GM19023 (cell line): ENCODE measurements around the gene ZSWIM2.
"Not testable (repeated sequence)": the region's sequence is repeated elsewhere in the genome, so short reads cannot be mapped to it uniquely, and the experiment has no call there.

Experiments
- ATAC-seq: cut with Tn5 transposase; IDR thresholded peaks from one replicate; pipeline ENCODE4 v1.9.1; 2021; ENCODE audit warnings: mild to moderate bottlenecking, moderate library complexity; ENCODE audit not compliant: unreplicated experiment

Gene ZSWIM2, protein sequence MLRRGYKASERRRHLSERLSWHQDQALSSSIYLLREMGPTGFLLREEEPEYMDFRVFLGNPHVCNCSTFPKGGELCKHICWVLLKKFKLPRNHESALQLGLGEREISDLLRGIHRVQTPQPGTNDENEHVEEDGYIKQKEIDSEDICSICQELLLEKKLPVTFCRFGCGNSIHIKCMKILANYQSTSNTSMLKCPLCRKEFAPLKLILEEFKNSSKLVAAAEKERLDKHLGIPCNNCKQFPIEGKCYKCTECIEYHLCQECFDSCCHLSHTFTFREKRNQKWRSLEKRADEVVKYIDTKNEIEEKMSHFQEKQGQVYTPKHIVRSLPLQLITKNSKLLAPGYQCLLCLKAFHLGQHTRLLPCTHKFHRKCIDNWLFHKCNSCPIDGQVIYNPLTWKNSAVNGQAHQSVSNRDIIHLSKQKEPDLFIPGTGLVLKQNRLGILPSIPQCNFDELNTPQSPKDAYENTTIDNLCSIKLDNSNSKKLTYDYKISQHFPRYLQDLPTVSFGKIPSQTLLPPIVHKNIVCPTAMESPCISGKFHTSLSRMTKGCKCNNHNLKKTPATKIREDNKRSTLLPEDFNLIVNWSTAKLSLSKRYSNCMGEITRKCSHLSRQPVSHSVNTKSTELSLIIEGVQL

DNA sequence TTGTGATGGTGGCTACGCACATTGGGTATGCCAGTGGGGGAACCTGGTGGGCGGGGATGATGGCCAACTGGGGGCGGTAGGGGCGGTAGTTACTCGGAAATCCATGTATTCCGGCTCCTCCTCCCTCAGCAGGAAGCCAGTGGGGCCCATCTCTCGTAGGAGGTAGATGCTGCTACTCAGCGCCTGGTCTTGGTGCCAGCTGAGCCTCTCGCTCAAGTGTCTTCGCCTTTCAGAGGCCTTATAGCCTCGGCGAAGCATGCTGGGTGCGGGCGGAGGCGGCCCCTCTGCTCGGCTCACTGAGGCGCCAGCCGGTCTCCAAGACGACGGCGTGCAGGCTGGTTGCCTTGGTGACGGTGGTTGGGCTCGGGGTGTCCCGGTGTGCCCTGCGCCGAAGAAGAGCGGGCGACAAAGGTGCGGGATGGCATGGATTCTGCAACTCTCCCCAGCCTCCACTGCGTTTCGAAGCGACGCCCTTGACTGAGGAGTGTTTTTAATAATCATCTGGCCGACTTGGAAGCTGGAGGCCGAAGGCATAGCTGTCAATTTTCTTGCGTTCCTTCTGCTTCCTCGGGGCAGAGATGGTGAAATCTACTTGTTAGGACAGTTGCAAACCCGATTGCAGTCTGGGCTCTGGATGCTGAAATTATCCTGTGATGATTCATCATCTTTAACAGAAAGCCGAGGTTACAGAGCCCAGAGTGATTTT is at the start of gene ZSWIM2:
Gene ZSWIM2 (minus strand): TSS at position 298 of the 706 bp plus-strand sequence. CDS start 40 bp downstream, at position 258.
- ATAC-seq: peak; percentile 81

DNA sequence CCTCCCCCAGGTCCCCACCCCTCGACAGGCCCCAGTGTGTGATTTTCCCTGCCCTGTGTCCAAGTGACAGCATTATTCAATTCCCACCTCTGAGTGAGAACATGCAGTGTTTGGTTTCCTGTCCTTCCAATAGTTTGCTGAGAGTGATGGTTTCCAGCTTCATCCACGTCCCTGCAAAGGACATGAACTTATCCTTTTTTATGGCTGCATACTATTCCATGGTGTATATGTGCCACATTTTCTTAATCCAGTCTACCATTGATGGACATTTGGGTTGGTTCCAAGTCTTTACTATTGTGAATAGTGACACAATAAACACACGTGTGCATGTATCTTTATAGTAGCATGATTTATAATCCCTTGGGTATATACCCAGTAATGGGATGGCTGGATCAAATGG is 47.2 kb upstream of the ZSWIM2 start:
- not testable (repeated sequence) for ATAC-seq

DNA sequence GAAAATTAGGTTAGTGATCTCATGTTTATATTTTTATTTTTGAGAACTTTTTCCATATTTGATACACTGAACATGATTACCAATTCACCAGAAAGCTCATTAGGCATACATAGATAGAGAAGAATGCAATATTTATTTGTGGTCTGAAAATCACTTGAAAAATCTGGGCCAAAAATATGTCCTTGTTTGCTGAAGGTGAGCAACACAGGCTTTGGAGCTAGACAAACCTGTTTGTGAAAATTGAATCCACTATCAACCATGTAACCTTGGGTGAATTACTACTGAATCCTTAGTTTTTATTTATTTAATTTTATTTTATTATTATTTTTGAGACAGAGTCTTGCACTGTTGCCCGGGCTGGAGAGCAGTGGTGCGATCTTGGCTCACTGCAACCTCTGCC is 46.5 kb upstream of the ZSWIM2 start:
- ATAC-seq: no peak

DNA sequence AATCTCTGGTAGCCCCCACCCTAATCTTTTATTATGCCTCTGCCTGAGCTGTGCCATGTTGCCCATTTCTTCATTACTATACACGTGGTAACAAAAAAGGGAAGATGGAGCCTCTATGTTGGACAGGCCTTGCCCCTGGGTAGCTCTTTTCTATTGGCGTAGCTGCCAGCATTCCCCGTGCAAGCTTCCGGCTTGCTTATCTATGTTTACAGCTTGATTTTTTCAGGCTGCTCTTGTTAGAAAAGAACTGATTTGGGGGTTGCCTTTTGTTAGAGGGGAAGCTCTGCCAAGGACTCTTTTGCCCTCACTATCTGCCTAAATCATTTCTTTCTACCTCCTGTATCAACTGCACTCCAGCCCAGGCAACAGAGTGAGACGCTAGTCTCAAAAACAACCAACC is 45.5 kb upstream of the ZSWIM2 start:
- ATAC-seq: no peak

DNA sequence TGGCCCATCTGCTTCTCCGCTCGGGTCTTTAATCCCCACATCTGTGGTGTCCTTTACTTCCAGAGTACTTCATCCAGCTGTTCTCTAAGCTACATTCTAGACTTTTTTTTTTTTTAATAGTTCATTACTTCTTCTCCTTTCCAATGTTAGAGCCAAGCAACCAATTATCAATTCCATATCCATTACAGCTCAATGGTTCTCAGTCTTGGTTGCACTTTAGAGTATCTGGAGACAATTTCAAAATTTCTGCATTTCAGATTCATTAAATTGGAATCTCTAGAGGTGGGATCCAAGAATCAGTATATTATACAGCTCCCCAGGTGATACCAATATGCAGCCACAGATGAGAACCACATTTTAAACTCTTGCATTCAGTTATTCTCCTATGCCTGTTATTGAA is 43.9 kb upstream of the ZSWIM2 start:
- no peak for ATAC-seq

DNA sequence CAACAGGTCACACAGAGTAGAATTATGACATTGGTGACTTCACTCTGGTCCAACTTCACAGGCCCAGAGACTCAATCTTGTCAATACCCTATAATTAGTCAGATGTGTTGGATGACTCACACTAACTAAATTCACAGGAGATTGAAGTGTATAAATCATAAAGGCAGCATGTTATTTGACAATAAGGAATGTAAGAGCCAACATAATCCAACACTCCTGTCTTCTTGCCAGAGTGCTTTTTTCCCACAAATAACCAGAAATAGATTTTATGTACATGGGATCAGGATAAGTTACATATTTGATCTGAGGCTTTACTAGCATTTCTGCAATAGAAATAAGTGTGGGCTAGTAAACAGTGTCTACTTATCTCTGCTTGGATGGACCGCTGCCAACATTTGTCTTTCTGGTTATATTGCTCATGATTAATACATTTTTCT is 42.2 kb upstream of the ZSWIM2 start:
- ATAC-seq: no peak

DNA sequence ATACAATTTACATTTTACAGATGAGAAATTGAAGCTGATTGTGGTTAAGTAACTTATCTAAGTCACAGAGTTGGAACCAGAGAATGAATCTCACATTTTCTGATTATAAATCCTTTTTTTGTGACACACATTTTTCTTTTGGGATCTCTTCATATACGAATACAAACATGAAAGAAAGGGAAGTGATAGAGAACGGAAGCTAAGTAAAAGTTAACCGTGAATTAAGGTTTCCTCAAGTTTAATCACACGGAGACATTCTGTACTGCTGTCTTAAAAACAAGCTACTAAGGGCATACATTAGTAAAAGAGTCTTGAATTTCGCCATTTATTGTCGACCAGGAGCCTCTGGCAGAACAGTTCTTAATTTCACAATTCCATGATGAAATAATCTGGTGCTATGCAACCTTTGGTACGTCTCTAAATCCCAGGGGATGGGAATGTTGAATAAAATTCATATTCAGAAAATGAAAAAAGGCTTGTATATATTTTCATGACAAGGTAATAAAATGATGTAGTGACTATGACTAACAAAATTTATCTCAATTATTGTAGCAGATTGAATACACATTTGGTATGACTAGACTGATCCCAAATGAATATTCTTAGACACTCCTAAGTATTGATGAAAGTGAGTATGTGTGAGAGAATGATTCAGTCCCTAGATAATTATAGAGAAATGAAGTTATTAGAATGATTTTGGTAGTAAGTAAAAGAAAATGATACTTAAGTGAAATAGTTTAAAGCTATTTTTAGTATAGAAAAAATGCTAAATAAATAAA is 40.3 kb upstream of the ZSWIM2 start:
- ATAC-seq: no peak

DNA sequence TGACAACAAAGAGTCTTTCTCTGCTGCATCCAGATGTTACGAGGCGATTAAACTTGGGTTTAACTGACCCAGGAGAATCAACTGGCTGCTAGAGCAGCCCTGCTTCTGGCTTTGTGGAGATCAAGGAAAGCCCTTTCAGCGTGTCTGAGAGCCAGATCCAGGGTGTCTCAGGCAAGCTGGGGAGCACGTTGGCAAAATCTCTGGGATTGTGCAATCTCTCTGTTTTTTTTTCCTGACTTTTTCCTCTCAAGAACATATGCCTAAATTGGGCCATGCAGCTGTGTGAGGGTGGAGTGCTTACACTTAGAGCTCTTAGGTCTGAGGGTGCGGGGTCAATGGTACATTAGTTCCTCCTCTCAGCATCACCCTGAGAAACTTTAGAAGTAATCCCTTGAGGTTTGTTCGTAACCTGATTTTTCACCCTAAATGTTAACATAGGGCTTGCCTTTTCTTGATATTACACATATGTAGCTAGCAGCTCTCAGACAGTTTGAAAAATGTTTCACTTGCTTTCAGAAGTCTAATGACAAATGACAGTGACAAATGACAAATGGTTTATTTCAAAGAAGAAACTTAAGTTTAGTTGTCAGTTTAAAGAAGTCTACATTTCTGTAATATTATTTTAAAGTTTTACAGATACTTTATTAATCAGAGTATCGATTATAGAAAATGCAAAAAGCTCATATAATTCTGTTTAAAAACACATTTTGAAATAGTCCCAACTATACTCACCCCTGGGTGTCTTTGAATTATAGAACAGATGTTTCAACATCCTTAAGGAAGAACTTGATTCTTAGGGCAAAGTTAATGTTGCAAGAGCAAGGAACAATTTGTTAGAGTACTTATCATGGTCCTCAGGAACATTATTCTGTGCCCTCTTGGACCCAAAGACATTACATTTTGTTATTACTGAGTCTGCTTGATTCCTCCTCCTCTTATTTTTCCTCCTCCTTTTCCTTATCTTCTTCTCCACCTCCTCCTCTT is 38.4 kb upstream of the ZSWIM2 start:
- ATAC-seq: no peak

DNA sequence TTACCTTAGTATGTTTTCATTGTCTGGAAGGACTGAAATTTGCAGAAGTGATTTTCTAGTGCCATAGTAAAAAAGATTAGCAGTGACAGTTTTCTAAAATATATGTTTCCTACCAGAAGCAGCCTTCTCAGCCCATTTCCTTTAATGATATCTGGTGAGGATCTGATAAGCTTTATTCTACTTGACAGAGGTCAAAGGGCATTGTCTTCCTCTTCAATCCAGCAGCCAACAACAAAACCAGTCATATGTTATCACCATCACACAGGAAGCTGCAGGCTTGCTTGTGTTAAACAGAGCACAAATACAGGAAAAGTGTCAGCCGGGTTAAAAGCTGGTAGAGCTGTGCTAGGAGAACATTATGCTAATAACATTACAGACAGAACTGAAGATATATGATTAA is 35.6 kb upstream of the ZSWIM2 start:
- ATAC-seq: no peak

DNA sequence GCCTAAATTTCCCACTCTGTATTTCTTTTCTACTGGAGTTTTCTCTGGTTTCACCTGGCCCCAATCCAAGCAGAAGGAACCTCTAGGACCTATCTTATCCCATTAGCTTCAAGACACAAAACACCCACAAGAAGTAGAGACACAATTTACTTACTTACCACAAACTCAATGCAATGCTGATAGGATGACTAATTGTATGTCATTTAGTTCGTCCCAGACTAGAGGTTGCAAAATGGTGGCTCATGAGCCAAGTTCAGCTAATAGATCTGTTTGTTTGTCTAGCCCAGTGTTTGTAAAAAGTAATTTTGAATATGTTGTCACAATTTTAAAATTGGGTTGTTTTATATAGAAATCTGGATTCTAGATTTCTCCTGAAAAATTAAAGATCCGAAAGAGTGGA is 34.7 kb upstream of the ZSWIM2 start:
- no peak for ATAC-seq

DNA sequence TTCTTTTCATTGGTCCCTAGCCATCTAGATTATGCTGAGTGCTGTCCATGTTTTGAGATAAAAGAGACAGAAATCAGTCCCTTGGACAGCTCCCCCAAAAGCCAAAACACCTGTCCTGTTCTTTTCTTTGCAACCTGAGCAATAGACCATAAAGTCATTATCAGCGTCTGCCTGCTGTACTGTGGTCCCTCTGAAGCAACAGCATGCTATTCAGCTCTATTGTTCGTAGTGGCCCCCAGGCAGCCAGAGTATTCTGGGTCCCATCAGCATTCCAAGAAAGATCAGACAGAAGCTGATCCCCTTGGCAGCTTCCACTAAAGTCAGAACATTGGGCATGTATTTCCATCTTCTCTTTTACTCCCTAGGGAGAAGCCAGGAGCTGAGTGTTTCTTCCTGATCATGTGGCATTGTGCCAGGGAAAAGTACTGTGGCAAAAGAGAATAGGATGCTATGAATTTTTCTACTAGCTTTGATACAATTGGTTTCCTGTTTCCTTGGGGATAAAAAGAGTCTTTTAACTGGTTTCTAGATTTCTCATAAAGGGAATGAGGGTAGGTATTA is 33.6 kb upstream of the ZSWIM2 start:
- ATAC-seq: no peak

DNA sequence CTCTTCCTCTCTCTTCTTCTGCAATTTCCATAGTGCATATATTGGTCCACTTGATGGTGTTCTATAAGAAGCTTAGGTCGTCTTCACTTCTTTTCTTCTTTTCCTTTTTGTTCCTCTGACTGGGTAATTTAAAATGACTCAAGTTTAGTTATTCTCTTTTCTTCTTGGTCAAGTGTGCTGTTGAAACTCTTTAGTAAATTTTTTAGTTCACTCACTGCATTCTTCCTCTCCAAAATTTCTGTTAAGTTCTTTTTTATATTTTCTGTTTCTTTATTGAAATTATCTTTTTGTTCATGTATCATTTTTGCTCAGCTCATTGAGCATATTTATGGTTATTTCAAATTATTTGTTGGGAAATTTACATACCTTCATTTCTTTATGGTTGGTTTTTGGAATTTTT is 32.7 kb upstream of the ZSWIM2 start:
- no peak for ATAC-seq

DNA sequence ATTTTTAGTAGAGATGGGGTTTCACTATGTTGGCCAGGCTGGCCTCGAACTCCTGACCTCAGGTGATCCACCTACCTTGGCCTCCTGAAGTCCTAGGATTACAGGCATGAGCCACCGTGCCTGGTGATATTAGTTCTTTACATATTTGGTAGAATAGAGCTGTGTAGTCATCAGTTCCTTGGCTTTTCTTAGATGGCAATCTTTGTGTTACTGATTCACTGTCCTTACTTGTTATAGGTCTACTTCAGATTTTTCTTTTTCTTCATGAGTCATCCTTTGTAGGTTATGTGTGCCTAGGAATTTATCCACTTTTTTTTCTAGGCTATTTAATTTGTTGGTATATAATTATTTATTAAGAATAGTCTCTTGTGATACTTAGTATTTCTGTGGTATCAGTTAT is 30.3 kb upstream of the ZSWIM2 start:
- no peak for ATAC-seq

DNA sequence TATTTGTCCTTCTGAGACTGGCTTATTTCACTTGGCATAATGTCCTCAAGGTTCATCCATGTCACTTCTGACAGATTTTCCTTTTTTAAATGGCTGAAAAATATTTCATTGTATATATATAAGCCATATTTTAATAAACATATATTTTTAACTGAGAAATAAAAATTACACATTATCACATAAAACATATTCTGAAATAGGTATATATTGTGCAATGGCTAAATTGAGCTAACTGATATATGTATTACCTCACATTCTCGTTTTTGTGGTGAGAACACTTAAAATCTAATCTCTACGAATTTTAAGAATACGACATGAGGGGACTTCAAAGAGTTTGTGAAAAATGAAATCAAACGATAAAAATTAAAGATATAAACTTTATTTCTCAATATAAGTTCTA is 25.7 kb upstream of the ZSWIM2 start:
- no peak for ATAC-seq

DNA sequence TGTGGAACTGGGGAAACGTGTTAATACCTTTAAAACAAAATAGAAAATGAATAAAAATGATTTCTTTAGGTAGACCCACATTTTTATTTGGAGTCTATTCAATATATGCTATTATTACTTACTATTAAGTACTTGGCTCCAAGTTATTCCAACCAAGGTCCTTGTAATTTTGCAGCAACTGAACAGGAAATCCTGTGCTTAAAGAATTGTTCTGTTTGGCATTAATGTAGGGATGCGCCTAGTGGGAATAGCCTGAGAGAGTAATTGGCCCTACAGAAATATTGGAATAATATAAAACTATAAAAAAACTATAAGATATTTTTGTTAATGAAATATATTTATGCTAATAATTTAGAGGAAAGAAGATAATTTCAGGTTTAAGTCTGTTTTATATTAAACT is 22.9 kb upstream of the ZSWIM2 start:
- no peak for ATAC-seq

DNA sequence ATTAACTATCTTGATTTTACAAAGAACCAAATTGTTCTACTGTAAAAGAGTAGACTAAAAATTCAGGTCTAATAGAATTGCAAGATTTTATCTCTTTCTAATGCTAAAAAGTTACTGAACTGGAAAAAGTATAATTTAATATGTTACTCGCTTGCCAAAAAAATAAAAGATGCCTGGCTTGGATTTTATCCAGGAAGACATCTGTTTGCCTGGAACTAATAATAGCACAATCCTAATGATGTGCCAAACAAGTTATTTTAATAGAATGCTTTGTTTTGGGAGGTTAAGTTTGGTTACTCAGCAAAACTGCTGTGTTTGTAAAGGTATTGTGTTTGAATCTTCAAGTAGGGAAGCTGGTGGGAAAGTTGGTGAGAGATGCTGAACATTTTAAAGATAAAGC is 19.4 kb upstream of the ZSWIM2 start:
- ATAC-seq: no peak

DNA sequence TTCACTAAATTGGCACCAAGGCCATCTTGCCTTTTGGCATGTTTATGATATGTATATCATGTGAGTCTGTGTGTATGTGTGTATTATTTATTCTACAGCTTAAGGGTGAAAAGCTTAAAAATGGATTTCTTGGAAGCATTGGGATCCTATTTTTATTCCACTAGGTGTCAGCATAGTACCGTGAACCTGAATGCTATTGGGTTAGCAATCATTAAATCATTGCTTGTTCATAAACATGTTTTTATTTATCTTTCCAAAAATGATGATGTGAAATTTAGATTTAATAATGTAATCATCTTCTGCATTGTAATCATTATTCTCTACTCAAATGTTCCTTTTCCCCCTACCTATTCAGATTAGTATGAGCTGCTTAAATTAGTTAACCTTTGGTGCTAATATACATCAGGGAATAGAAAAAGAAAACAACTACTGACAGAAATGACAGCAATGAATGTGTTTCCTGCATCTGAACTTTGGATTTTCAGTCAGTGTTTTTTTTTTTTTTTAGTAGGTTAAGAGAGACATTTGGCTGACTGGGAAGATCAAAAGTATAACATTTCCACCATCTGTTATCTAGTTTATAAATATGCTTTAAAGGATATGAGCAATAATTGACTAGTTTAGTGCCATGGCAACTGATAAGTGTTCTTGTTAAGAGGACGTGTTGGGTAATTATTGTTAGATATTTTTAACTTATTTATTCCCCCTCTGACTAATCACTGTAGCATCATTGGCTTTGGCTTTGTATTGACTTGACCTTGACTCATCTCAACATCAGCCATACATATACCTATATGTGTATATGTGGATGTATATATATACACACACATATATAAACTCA is 14.1 kb upstream of the ZSWIM2 start:
- ATAC-seq: no peak

DNA sequence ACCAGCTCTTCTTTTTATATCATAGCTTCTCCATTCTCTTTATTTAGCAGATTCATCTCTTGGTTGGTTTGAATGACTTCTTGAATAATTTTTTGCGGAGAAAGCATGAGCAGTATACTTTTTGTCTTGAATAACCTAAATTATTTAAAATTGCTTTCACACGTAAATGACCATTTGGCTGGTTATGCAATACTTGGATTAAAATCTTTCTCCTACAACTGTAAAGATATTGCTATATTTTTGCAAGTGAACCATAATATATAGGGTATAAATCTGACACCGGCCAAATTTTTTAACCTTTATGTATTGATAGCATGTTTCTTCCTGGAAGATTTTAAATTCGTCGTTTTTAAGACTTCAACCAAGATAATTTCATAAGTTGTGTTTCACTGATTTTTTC is 6.2 kb upstream of the ZSWIM2 start:
- no peak for ATAC-seq

DNA sequence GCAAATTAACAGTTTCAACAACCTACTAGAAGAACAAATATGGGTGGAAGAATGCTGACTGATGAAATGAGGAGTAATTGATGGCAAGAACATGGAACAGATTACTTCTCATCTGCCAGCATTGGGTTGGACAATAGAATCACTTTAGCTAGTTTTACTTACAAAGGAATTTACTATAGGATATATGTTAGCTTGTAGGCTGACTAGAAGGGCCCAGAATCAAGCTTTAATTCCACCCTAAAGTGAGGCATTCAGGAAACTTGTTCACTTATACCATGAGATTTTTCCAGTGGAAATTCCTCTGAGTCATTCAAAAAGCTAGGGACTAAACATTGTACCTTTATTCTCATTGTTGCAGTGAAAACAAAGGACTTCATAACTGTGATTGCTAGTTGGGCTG is 5.0 kb upstream of the ZSWIM2 start:
- no peak for ATAC-seq
